ENCODE measurements around the gene VASN.
"Not testable (repeated sequence)": the region's sequence is repeated elsewhere in the genome, so short reads cannot be mapped to it uniquely, and the experiment has no call there.

VASN gene

GRCh38 chr16:4386451-4386805, 14.8 kb downstream of the VASN start:
- DNase-seq, result no peak

GRCh38 chr16:4386951-4387565, 15.4 kb downstream of the VASN start:
- DNase-seq, result no peak

DNA sequence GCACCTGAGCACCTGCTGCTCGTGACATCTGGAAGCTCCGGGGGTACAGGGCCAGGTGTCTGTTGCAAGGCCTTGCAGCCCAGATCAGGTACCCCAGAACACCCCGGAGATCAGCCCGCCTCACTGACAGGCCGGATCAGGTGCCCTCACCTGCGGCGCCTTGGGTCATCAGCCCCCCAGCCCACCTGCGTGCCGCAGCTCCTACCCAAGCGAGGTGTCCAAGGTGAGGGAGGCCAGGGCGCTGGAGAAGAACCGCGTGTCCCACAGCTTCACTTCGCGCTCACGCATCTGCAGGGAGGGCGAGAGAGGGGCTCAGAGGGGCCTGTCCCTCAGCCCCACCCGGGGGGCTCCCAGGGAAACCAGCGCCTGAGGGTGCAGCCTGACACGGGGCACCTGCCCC, 16.1 kb downstream of the VASN start:
- DNase-seq, result no peak

- no peak for DNase-seq
These were observed 16.8 kb downstream of the VASN start for GRCh38 chr16:4388271-4389021.

DNA sequence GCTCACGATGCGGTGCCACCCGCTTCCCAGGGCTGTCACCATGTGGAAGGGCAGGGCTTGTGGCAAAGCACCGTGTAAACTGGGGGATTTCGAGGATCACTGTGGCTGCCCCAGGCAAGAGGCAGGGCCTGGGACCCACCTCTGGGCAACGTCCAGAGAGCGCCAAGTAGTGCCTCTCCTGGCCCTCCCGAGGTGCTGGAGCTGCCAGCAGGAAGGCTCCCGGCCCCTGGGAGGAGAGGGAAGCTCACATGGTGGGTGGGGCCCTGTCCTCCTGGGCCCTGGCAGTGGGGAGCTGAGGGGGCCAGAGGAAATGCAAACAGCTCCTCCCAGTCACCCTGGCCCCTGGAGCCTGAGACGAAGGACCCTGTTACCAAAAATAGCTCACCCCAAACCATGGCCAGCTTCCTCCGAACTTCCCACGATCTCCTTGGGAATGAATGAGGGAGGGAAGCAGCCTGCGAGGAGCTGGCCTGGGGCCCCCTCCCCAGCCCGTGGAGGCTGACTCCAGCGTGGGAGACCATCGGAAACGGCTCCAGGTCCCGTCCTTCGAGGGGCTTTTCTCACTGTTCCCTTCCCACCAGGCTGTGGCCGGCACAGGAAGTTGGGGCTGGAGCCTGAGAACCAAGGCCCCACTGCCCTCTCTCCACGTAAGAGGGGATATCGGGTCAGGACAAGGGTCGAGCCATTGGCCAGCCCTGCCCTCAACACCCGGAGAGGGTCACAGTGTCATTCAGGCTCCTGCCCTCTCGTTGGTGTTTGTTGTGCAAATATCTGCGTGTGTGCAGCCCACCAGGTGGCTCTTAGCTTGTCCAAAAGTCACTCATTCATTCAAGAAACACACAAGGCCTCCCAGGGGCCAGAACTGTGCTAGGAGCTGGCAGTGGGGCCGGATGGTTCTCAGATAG, 17.7 kb downstream of the VASN start:
- no peak for DNase-seq

GRCh38 chr16:4390266-4391260, 18.9 kb downstream of the VASN start:
- DNase-seq, result no peak

DNA sequence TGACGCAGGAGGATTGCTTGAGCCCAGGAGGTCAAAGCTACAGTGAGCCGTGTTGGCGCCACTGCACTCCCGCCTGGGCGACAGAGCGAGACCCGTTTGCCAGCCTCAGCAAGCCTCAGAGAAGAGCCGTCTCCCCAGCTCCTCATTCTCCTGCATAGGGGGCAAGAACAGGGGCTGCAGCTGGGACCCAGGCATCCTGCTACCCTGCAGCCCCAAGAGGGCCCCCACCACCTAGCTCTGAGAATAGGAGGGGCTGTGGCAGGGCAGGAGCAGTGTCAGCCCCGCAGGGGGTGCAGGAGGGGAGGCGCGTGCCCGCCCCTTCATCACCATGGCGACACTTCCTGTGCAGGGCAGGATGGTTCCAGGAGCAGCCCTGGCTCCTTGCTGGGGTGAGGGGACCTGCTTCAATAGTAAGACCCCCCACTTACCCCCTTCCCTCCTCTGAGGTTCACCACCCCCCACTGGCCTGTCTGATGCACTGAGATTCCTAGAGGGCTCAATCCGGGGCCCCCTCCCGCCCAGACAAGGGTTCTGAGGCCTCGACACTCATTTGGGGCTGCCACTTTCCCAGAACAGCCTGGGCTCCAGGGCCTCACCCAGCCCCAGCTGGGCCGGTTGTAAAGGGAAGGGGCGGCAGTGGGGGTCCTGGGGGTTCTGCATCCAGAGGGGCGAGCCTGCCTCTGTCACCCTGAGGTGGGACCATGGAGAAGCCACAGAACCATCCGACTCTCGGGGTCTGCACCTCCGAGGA, 20.2 kb downstream of the VASN start:
- DNase-seq, result no peak

- DNase-seq, result no peak
These were observed 21.0 kb downstream of the VASN start for GRCh38 chr16:4392382-4393239.

- DNase-seq, result no peak
These were observed 21.6 kb downstream of the VASN start for GRCh38 chr16:4393240-4393600.

- not testable (repeated sequence) for DNase-seq
These were observed 22.2 kb downstream of the VASN start for GRCh38 chr16:4393850-4394249.

DNA sequence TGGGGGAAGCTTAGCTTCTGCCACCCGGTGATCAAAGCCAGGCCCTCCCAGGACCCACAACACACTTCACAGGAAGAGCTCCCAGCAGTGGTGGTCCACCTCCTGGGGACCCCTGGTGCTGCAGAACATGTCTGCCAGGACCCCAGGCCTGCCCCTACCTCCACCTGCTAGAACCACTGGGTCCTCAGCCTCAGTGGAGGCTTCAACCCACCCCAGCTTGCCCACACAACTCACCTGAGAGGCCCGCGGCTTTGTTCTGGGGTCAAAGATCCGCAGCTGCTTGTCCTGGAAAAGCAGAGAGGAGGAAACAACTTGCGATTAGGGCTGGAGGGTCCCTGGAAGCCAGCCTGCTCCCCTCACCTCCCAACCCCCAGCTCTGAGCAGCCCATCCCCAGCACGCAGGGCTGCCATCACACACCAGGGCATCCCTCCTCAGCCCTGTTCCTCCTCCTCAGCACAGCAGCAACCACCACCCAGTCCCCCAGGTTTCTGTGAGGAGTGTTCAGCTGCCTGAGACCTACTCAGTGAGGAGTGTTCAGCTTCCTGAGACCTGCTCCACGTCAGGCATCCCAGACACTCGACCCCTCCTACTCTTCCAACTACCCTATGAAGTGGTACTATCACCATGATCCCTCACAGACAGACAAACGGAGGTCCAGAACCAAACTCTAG, 23.5 kb downstream of the VASN start:
- no peak for DNase-seq

DNA sequence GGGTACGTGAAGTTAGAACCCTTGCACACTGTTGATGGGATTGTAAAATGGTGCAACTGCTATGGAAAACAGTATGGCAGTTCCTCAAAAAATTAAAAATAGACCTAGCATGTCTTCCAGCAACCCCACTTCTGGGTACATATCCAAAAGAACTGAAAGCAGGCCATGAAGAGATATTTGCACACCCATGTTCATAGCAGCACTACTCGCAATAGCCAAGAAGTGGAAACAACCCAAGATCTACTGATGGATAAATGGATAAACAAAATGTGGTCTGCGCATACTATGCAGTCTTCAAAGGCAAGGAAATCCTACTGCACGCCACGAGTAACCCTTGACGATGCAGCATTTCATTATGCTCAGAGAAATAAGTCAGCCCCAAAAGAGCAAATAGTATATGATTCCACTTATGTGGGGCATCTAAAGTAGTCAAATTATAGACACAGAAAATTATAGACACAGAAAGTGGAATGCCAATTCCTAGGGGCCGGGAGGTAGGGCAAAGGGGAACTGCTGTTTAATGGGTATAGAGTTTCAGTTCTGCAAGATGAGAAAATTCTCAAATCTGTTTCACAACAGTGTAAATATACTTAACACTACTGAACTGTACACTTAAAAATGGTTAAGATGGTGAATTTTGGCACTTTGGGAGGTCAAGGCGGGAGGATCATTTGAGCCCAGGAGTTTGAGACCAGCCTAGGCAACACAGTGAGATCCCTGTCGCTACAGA, 27.5 kb downstream of the VASN start:
- no peak for DNase-seq

- DNase-seq, result no peak
These were observed 29.4 kb downstream of the VASN start for GRCh38 chr16:4401094-4401501.

GRCh38 chr16:4401510-4401909, 29.9 kb downstream of the VASN start:
- DNase-seq, result no peak

DNA sequence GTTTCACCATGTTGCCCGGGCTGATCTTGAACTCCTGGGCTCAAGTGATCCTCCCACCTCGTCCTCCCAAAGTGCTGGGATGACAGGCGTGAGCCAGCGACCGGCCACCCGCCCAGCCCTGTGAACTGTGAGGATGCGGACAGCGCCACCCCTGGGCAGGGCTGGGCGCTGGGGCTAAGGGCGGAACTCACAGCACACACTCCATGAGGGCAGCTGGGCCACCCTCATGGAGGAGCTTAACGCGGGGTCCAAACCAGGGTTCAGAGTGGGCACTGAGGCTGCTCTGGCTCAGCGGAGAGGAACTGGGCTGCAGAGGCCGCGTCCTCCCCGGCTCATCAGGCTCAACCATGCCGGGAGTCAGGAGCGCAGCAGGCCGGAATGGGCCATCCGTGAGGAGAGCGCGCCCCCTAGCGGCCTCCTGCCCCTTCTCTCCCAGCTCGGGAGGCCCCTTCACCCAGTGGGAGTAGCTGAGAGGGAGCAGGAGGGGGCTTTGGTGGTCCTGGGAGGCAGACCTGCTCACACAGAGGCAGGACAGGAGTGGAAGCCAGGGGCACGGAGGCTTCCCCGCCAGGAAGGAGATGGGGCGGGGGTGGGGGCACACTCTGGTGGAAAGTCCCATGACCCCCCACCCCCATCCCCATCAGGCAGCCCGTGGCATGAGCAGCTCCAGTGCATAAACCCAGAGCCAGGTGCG, 30.9 kb downstream of the VASN start:
- DNase-seq, result peak; percentile 65 to 85

GRCh38 chr16:4403133-4403949, 31.7 kb downstream of the VASN start:
- no peak for DNase-seq

GRCh38 chr16:4404247-4404966, 32.8 kb downstream of the VASN start:
- no peak for DNase-seq
